Measurements from ENCODE around the gene EGFL6.
A peak's percentile ranks its signal among the peaks of the same experiment; 100 is the strongest.

Gene EGFL6

GRCh38 chrX:13658602-13659001, 89.2 kb downstream of the EGFL6 start:
- no peak overlapping the region for H3K4me3 ChIP-seq (replicated peaks; ENCODE audit: low read depth, low read length)
- DNase-seq (ENCODE audit: extremely low read depth, low read depth) = no peak
- peak; percentile 45 for TF ChIP-seq CTCF (IDR thresholded peaks at IDR 0.05; ENCODE audit: low read depth, low read length, missing control alignments)

- TF ChIP-seq CTCF (IDR thresholded peaks at IDR 0.05; ENCODE audit: low read depth, low read length, missing control alignments) = no peak
- no peak for DNase-seq (ENCODE audit: extremely low read depth, low read depth)
- H3K4me3 ChIP-seq (replicated peaks; ENCODE audit: low read depth, low read length) = no peak overlapping the region
Observed at GRCh38 chrX:13659063-13659462, 89.7 kb downstream of the EGFL6 start.

- H3K4me3 ChIP-seq (replicated peaks; ENCODE audit: low read depth, low read length) = no peak overlapping the region
- no peak for DNase-seq (ENCODE audit: extremely low read depth, low read depth)
- no peak for TF ChIP-seq CTCF (IDR thresholded peaks at IDR 0.05; ENCODE audit: low read depth, low read length, missing control alignments)
Observed at GRCh38 chrX:13661735-13662288, 92.4 kb downstream of the EGFL6 start.

DNA sequence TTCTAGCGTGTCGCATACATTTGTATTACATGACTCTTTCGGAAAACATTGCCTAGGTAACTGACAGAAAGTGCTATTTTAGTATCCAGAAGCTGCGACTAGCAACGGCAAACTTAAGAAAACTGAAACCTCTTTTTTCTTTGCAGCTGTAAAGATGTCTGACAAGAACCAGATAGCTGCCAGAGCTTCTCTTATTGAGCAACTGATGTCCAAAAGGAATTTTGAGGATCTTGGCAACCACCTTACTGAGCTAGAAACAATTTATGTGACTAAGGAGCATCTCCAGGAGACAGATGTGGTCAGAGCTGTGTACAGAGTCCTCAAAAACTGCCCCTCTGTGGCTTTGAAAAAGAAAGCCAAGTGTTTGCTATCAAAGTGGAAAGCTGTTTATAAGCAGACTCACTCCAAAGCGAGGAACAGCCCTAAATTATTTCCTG, 93.0 kb downstream of the EGFL6 start:
- H3K4me3 ChIP-seq (replicated peaks; ENCODE audit: low read depth, low read length) = no peak overlapping the region
- no peak for DNase-seq (ENCODE audit: extremely low read depth, low read depth)

GRCh38 chrX:13664020-13664419, 94.6 kb downstream of the EGFL6 start:
- no peak for DNase-seq (ENCODE audit: extremely low read depth, low read depth)
- H3K4me3 ChIP-seq (replicated peaks; ENCODE audit: low read depth, low read length) = no peak overlapping the region
- TF ChIP-seq CTCF (IDR thresholded peaks at IDR 0.05; ENCODE audit: low read depth, low read length, missing control alignments) = no peak

More for the DNA sequence above, 93.0 kb downstream of the EGFL6 start:
- no peak for TF ChIP-seq CTCF (IDR thresholded peaks at IDR 0.05; ENCODE audit: low read depth, low read length, missing control alignments)

GRCh38 chrX:13666836-13667235, 97.4 kb downstream of the EGFL6 start:
- no peak for TF ChIP-seq CTCF (IDR thresholded peaks at IDR 0.05; ENCODE audit: low read depth, low read length, missing control alignments)
- H3K4me3 ChIP-seq (replicated peaks; ENCODE audit: low read depth, low read length) = no peak overlapping the region
- no peak for DNase-seq (ENCODE audit: extremely low read depth, low read depth)

- TF ChIP-seq CTCF (IDR thresholded peaks at IDR 0.05; ENCODE audit: low read depth, low read length, missing control alignments) = no peak
- H3K4me3 ChIP-seq (replicated peaks; ENCODE audit: low read depth, low read length) = no peak overlapping the region
- no peak for DNase-seq (ENCODE audit: extremely low read depth, low read depth)
Observed at GRCh38 chrX:13667919-13668318, 98.5 kb downstream of the EGFL6 start.

All from HFF-Myc (cell line).